GDM1 (cell line): ENCODE measurements around the gene MAB21L3.

Source experiments
- DNase-seq: peaks from one replicate; lab custom pipeline; 2025; lab: John Stamatoyannopoulos, UW

MAB21L3 gene

DNA sequence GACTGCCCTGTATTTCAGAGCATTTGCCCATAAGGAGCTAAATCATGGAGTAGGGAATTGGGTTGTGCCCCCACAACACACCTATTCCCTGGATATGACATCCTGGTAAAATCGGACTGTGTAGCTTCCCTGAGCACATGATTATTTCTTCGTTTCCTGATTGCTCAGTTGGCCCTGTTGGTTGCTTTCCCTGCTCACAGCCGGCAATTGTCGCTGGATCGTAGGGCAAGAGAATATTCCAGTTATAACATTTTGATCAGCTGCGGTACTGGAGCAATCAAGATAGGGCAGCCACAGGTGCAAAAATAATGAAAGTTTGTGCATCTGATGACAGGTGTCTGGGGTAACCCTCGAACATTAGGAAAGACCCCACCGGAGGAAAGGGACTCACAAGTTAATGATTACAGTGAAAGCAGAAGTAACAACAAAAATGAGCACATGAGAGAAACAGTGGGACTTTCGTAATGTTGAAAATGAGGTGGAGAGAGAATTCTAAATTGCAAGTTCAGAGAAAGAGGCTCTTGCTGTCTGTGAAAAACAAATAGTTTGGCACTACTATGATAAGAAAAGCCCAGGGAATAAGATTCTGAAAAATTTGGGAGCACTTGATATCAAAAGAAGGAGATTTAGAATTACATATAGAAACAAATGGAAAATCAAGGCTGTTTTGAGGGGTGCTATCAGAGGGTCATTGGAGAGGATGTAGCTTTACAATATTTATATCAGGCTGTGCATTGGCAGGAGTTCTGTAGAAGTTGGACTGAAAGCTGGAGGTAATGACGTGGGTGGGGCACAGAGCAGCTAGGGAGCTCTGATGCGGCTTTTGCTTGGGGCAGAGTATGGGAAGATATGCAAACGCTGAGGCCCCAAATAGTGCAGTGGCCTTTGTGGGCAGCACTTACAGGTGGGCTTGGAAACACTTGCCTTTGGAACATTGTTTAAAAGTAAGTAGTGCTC lies at the start of gene MAB21L3:
MAB21L3 (plus strand) TSS at position 833 of the 957 bp plus-strand sequence. CDS start 1,217 bp downstream, outside the sequence.
- DNase-seq: no peak

- DNase-seq: no peak
Observed at GRCh38 chr1:116062201-116062600, 49.0 kb upstream of the MAB21L3 start.

GRCh38 chr1:116064616-116065015 lies 46.6 kb upstream of the MAB21L3 start:
- DNase-seq: no peak

GRCh38 chr1:116066868-116067565 lies 44.2 kb upstream of the MAB21L3 start:
- DNase-seq: no peak

DNA sequence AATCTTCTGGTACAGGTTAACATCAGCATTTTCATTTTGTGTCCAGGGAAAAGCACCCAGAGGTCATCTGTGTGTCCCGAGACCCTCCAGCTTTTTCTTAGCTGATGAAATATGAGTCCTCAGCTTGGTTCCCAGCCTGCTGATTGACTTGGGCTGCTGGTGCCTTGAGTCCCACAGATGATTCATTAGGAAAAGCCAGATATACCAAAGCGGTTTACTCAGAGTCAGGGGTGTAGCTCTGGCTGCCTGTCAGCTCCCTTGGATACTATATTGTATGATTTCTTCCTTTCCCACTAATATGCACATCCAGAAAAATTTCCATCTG lies 43.7 kb upstream of the MAB21L3 start:
- DNase-seq: no peak

DNA sequence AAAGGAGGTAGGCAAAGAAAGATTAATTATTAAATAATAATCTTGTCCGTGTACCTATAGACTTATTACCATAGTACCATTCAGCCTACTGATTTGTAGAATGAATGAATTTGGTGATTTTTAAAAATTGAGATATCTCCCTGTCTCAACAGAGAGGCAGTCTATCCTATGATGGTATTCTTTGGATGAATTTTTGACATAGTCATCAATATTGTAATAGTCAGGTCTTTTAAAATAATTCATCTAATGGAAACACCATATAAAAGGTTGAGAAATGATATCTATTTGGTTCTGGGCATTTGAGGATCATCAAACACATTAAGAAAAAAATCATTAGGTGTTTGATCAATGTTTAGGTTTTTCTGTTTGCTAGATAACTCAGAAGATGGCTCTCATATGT lies 35.6 kb upstream of the MAB21L3 start:
- DNase-seq: no peak

DNA sequence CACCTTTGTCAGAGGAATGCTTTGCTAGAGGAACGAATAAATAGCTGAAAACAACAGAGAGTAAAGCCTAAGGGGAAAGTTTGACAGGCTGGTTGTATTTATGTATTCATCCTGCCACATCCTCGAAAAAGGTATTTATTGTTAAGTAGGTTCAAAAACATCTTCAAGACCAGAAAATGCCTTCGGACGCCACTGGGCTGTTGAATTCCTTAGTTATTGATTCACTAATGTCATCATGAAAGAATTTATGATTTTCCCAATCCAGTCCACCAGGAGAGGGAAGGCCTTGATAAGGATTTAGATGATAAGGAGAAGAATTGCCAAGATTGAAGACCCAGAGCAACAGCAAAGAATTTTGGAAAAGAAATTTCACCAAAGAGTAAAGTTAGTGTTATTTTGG lies 35.2 kb upstream of the MAB21L3 start:
- DNase-seq: no peak

GRCh38 chr1:116076831-116077230 lies 34.4 kb upstream of the MAB21L3 start:
- no peak for DNase-seq

- no peak for DNase-seq
Observed at GRCh38 chr1:116078699-116079223, 32.4 kb upstream of the MAB21L3 start.

- no peak for DNase-seq
Observed at GRCh38 chr1:116087628-116088027, 23.6 kb upstream of the MAB21L3 start.

DNA sequence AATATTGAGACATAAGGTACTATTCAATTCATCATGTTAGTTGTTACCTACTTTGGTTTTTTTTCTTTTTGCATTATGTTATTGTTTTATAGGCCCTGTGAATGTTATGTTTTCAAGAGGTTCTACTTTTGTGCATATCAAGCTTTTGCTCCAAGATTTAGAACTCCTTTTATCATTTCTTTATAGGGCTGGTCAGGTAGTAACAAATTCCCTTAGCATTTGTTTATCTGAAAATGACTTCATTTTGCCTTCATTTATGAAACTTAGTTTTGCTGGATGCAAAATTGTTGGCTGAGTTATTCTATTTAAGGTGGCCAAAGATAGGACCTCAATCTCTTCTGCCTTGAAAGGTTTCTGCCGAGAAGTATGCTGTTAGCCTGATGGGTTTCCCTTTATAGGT lies 21.3 kb upstream of the MAB21L3 start:
- no peak for DNase-seq

GRCh38 chr1:116091083-116091482 lies 20.1 kb upstream of the MAB21L3 start:
- DNase-seq: no peak

DNA sequence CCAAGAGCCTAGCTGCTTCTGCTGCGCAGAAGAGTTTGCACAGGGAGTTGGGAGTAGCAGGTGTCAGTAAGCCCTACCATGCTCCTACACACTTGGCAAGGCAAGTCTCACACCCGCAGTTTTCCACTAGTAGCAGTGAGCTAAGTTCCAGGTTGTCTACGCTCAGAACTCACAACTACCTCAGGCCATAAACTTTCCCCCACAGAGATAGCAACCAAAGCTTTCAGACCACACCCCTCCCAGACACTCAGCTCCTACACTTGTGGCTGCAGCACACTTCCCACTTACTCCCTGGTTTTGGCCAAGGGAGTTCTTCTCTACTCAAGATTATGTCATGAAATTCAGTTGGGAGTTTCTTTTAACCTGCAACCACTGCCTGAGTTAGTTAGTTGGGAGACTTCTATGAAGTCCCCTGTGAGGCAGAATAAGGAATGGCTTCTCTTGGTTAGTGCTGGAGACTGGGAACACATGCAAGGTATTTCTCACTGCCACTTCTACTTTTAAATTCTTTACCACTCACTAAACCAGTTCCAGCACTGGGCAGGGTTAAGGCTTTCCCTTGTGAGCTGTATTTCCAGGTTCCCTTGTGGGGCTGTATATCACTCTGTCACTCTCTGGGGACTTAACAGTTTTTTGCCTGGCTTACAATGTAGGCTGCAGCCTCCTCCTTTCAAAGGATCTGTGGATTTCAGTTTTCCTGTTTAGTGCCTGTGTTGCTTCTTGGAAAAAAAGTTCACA lies 18.3 kb upstream of the MAB21L3 start:
- no peak for DNase-seq

DNA sequence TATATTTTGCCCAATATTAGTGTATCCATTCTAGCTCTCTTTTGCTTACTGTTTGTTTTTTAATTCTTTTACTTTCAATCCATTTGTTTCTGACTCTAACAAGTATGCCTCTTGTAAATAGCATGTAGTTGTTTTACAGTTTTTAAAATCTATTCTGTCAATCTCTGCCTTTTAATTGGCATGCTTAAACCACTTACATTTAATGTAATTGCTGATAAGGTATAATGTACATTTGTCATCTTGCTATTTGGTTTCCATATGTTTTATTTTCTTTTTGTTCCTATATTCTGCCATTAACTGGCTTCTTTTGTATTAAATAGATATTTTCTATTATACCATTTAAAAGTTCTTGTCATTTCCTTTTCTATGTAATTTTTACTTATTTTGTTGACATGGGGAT lies 16.2 kb upstream of the MAB21L3 start:
- no peak for DNase-seq

- DNase-seq: no peak
Observed at GRCh38 chr1:116096013-116096618, 15.1 kb upstream of the MAB21L3 start.

DNA sequence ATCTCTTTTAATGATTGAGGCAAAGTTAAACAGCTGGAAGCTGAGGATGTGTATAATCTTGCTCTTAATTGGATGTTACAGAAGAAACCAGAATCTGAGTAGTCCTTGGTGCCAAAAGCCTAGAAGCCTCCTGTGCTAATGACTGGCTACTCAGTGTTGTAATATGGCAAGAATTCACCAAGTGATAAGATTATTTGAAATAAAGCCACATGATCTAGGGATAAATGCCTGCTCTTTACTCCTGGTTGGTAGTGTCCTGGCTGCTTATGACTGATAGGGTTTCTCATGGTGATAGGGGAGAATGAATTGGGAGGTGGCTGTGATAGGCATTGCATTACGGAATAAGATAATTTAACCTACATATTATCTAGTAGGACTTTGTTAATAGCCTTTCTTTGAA lies 13.6 kb upstream of the MAB21L3 start:
- no peak for DNase-seq

DNA sequence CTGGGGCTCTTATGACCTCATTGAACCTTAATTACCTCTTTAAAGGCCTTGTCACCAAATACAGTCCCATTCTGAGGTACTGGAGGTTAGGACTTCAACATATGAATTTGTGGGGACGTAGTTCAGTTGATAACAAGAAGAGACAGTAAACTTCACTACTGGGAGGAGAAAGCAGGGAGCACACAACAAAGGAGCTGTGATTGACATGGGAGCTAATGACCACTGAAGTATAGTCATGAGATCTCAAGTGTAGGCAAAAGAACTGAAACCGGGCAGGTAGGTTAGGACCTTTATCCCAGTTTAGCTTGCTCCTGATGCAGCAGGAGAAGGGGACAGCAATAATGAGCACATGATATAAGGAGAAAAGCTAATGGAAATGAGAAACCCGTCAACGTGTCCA lies 11.8 kb upstream of the MAB21L3 start:
- no peak for DNase-seq

GRCh38 chr1:116099919-116100318 lies 11.3 kb upstream of the MAB21L3 start:
- DNase-seq: no peak

GRCh38 chr1:116104667-116105066 lies 6.5 kb upstream of the MAB21L3 start:
- no peak for DNase-seq

- DNase-seq: no peak
Observed at GRCh38 chr1:116105996-116106395, 5.2 kb upstream of the MAB21L3 start.

GRCh38 chr1:116106646-116107045 lies 4.6 kb upstream of the MAB21L3 start:
- DNase-seq: no peak

GRCh38 chr1:116107371-116107770 lies 3.8 kb upstream of the MAB21L3 start:
- no peak for DNase-seq
